GM19099 (cell line): Measurements from ENCODE around the gene A2M.

ENCODE experiments used
- POLR2A ChIP-seq: IDR thresholded peaks from 3 replicates; pipeline ENCODE4 v1.6.1; 2011; ENCODE audit warnings: low read depth; ENCODE audit not compliant: insufficient read length; ENCODE audit errors: extremely low read depth

A2M gene

GRCh38 chr12:9127936-9128663, 12.4 kb upstream of the A2M start:
- TF ChIP-seq POLR2A = no peak

- TF ChIP-seq POLR2A = no peak
These were observed 11.8 kb upstream of the A2M start for GRCh38 chr12:9127484-9127883.

GRCh38 chr12:9124383-9125031, 8.8 kb upstream of the A2M start:
- TF ChIP-seq POLR2A = no peak

- TF ChIP-seq POLR2A = no peak
These were observed 8.2 kb upstream of the A2M start for GRCh38 chr12:9123781-9124382.

- no peak for TF ChIP-seq POLR2A
These were observed 6.4 kb upstream of the A2M start for GRCh38 chr12:9122091-9122609.

GRCh38 chr12:9120487-9121184, 4.9 kb upstream of the A2M start:
- no peak for TF ChIP-seq POLR2A

- TF ChIP-seq POLR2A = no peak
These were observed 2.4 kb upstream of the A2M start for GRCh38 chr12:9118158-9118557.

- no peak for TF ChIP-seq POLR2A
These were observed 773 bp downstream of the A2M start for GRCh38 chr12:9114946-9115345.

- TF ChIP-seq POLR2A = no peak
These were observed 1.8 kb downstream of the A2M start for GRCh38 chr12:9113987-9114309.

- no peak for TF ChIP-seq POLR2A
These were observed 2.3 kb downstream of the A2M start for GRCh38 chr12:9113296-9113986.

- TF ChIP-seq POLR2A = no peak
These were observed 3.5 kb downstream of the A2M start for GRCh38 chr12:9112076-9112853.

GRCh38 chr12:9111525-9111924, 4.2 kb downstream of the A2M start:
- TF ChIP-seq POLR2A = no peak

GRCh38 chr12:9109737-9110491, 5.8 kb downstream of the A2M start:
- no peak for TF ChIP-seq POLR2A

GRCh38 chr12:9109213-9109522, 6.6 kb downstream of the A2M start:
- TF ChIP-seq POLR2A = no peak
